Panc1 (cell line): Measurements from ENCODE around the gene RNF144B. TPM values are rescaled to one million over a fixed set of nuclear protein-coding genes. Genes with fewer than 3 reads are reported as not detected.
"Not testable (repeated sequence)": the region's sequence is repeated elsewhere in the genome, so short reads cannot be mapped to it uniquely, and the experiment has no call there.

ENCODE experiments used
- ATAC-seq: fragments of 200-7000 bp; cut with Tn5 transposase; 2 replicates; pipeline ENCODE4 v1.9.1; 2020; ENCODE audit warnings: mild to moderate bottlenecking, moderate library complexity
- BruUV-seq: library from RNA; stranded (reverse); fragments of 400-500 nt; replicated peaks from 2 replicates; lab custom pipeline; 2021; lab: Mats Ljungman, UMichigan
- CTCF ChIA-PET: fragments of 300-600 bp; sonication (Branson Sonifier 250); formaldehyde crosslinking; loops from one replicate; lab custom pipeline; 2022; ENCODE audit warnings: antibody characterized with exemption; lab: Charles Lee
- POLR2A ChIA-PET: fragments of 300-600 bp; sonication (Branson Sonifier 250); formaldehyde crosslinking; loops from one replicate; lab custom pipeline; 2022; ENCODE audit warnings: antibody characterized with exemption; lab: Charles Lee
- DNase-seq: peaks from one replicate; pipeline ENCODE4 v3.0.0-alpha.2; 2010; ENCODE audit warnings: low read depth, low spot score
- H3K27ac ChIP-seq: 2 replicates; pipeline ENCODE4 v1.5.1; 2011; ENCODE audit warnings: mild to moderate bottlenecking, low read length, inconsistent platforms
- H3K27me3 ChIP-seq: fragments of 200-500 bp; sonication (Bioruptor generic); 2 replicates; pipeline ENCODE4 v1.6.0; 2014; ENCODE audit warnings: low read length, inconsistent platforms; ENCODE audit not compliant: control insufficient read depth, insufficient read depth
- H3K36me3 ChIP-seq: fragments of 200-500 bp; sonication (Bioruptor generic); 2 replicates; pipeline ENCODE4 v1.5.1; 2014; ENCODE audit warnings: inconsistent platforms, mild to moderate bottlenecking, low read length, moderate library complexity; ENCODE audit not compliant: control insufficient read depth, insufficient read depth
- H3K4me1 ChIP-seq: 2 replicates; pipeline ENCODE4 v1.5.1; 2011; ENCODE audit warnings: inconsistent platforms, mild to moderate bottlenecking, low read length, moderate library complexity; ENCODE audit not compliant: control insufficient read depth, insufficient read depth
- H3K4me3 ChIP-seq, 2 experiments: 2 replicates each; pipeline ENCODE4 v1.5.1; 2011 to 2012; ENCODE audit warnings: low read depth in 2 of 2, low read length in 2 of 2, mild to moderate bottlenecking in 2 of 2, inconsistent platforms in 1 of 2, moderate library complexity in 1 of 2
- H3K9me3 ChIP-seq: fragments of 200-500 bp; sonication (Bioruptor generic); 2 replicates; pipeline ENCODE4 v1.5.1; 2014; ENCODE audit warnings: low read depth, mild to moderate bottlenecking, inconsistent platforms, low read length, moderate library complexity; ENCODE audit not compliant: control insufficient read depth, insufficient read depth
- POLR2AphosphoS5 ChIP-seq: IDR thresholded peaks from 2 replicates; pipeline ENCODE4 v1.6.1; 2012; ENCODE audit warnings: mild to moderate bottlenecking, low read depth, low read length, moderate library complexity
- REST ChIP-seq, 2 experiments: IDR thresholded peaks; 2 replicates each; pipeline ENCODE4 v1.6.1; 2011 to 2012; ENCODE audit warnings: low read depth in 2 of 2, control low read depth in 1 of 2, low read length in 1 of 2, mild to moderate bottlenecking in 1 of 2, moderate library complexity in 1 of 2; ENCODE audit not compliant: insufficient read depth in 1 of 2
- SIN3A ChIP-seq: IDR thresholded peaks from 2 replicates; pipeline ENCODE4 v1.6.1; 2012; ENCODE audit warnings: low read depth, mild to moderate bottlenecking, low read length, moderate library complexity, borderline replicate concordance; ENCODE audit not compliant: insufficient read depth
- TCF7L2 ChIP-seq: IDR thresholded peaks from 2 replicates; pipeline ENCODE4 v1.6.1; 2011; ENCODE audit warnings: mild to moderate bottlenecking, low read depth, low read length, inconsistent platforms
- in situ Hi-C: cut with HindIII; loops from 2 replicates; pipeline ENCODE4 v1.10.0; 2016; ENCODE audit warnings: low sequenced_read_pairs, low pct_unique_long_range_greater_than_20kb
- intact Hi-C: fragments of 100-400 bp; cut with micrococcal nuclease; formaldehyde crosslinking; loops from one replicate; pipeline ENCODE4 v1.10.0; 2022; ENCODE audit not compliant: unreplicated experiment
- total RNA-seq: library from RNA; stranded (reverse); gene quantifications from one replicate; pipeline ENCODE4 v1.2.1, GENCODE V29; 2021; ENCODE audit not compliant: unreplicated experiment
- TF ChIP-seq, protein P1 (sequence below): fragments of 450-650 bp; IDR thresholded peaks from 2 replicates; pipeline ENCODE4 v1.5.1; 2017; ENCODE audit warnings: mild to moderate bottlenecking

RNF144B gene
- total RNA-seq, 1 experiment from 2014 or later = 5.6 TPM

- H3K4me3 ChIP-seq = no peak overlapping the region
- intact Hi-C loops = no loop called here
- H3K27me3 ChIP-seq = no peaks in the 10 kb centered on the region
- BruUV-seq = no TSS peak
- no peaks in the 10 kb centered on the region; the same call in 1 of the 2 replicates for H3K36me3 ChIP-seq
- H3K27ac ChIP-seq = no peak overlapping the region
- in situ Hi-C loops = no loop called here
- no peaks in the 10 kb centered on the region for H3K4me1 ChIP-seq
- no peak for DNase-seq
- H3K9me3 ChIP-seq = no peaks in the 10 kb centered on the region
- no peak for TF ChIP-seq SIN3A
- TF ChIP-seq TCF7L2 = no peak
- TF ChIP-seq, protein P1, sequence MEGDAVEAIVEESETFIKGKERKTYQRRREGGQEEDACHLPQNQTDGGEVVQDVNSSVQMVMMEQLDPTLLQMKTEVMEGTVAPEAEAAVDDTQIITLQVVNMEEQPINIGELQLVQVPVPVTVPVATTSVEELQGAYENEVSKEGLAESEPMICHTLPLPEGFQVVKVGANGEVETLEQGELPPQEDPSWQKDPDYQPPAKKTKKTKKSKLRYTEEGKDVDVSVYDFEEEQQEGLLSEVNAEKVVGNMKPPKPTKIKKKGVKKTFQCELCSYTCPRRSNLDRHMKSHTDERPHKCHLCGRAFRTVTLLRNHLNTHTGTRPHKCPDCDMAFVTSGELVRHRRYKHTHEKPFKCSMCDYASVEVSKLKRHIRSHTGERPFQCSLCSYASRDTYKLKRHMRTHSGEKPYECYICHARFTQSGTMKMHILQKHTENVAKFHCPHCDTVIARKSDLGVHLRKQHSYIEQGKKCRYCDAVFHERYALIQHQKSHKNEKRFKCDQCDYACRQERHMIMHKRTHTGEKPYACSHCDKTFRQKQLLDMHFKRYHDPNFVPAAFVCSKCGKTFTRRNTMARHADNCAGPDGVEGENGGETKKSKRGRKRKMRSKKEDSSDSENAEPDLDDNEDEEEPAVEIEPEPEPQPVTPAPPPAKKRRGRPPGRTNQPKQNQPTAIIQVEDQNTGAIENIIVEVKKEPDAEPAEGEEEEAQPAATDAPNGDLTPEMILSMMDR = no peak
- TF ChIP-seq REST (IDR thresholded peaks at IDR 0.05; ENCODE audit: insufficient read depth in 1 of 2, low read depth in 2 of 2, low read length in 1 of 2) = no peak
- TF ChIP-seq POLR2AphosphoS5 = no peak
- ATAC-seq = no peak
- POLR2A ChIA-PET = no interaction called here
- CTCF ChIA-PET = interaction anchor here (0.7 kb wide), 1 partner anchor 14 kb away, joined by 4 read pairs; no protein-coding TSS in a partner anchor
Measured at GRCh38 chr6:18406955-18407749, 20.0 kb downstream of the RNF144B start.

DNA sequence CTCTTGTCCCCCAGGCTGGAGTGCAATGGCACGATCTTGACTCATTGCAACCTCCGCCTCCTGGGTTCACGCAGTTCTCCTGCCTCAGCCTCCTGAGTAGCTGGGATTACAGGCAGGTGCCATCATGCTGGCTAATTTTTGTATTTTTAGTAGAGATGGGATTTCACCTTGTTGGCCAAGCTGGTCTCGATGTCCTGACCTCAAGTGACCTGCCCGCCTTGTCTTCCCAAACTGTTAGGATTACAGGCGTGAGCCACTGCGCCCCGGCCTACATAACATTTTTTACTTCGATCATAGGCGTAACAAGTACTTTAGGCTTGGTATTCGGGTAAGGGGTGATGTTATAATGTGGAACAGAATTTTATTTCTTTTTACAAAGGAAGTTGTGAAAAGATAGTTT, 22.5 kb downstream of the RNF144B start:
- intact Hi-C loops, POLR2A ChIA-PET: not testable (repeated sequence)

DNA sequence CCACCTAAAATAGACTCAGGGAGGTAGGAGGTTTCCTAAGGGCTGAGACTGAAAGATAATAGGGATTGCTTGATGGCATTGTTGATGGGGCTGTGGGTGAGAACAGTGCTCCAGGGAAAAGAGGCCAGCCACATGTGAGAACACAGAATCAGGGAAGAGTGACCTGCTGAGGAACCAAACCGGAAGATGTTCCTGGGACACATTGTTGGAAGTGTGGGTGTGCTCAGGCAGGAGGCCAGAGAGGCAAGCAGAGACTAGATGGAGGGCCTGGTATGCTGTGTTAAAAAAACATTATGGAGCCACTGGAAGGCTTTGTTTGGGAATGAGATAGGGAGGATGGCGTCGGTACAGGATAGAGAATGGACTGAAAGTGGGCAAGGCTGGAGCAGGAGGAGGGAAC, 23.3 kb downstream of the RNF144B start:
- BruUV-seq = no TSS peak
- intact Hi-C loops = no loop called here
- TF ChIP-seq POLR2AphosphoS5 (no peak), TCF7L2 (no peak), REST (IDR thresholded peaks at IDR 0.05; ENCODE audit: insufficient read depth in 1 of 2, low read depth in 2 of 2, low read length in 1 of 2) (no peak)
- no peaks in the 10 kb centered on the region; the same call in 1 of the 2 replicates for H3K36me3 ChIP-seq
- ChIA-PET POLR2A (no interaction called here), CTCF (no interaction called here)
- no peak for ATAC-seq
- DNase-seq = no peak
- H3K27ac ChIP-seq = no peak overlapping the region
- H3K4me1 ChIP-seq = no peaks in the 10 kb centered on the region
- H3K27me3 ChIP-seq = no peaks in the 10 kb centered on the region
- in situ Hi-C loops = no loop called here
- no peaks in the 10 kb centered on the region for H3K9me3 ChIP-seq
- no peak overlapping the region for H3K4me3 ChIP-seq

More for the DNA sequence above, 22.5 kb downstream of the RNF144B start:
- H3K27me3 ChIP-seq, H3K4me1 ChIP-seq, ATAC-seq, in situ Hi-C loops, CTCF ChIA-PET, DNase-seq, H3K27ac ChIP-seq, H3K9me3 ChIP-seq, BruUV-seq, H3K4me3 ChIP-seq, H3K36me3 ChIP-seq: not testable (repeated sequence)
